Measurements from ENCODE around the gene HK1. TPM values are rescaled to one million over a fixed set of nuclear protein-coding genes. Genes with fewer than 3 reads are reported as not detected.

The HK1 gene
- total RNA-seq, 1 donor from 2014 or later: 110 TPM

DNA sequence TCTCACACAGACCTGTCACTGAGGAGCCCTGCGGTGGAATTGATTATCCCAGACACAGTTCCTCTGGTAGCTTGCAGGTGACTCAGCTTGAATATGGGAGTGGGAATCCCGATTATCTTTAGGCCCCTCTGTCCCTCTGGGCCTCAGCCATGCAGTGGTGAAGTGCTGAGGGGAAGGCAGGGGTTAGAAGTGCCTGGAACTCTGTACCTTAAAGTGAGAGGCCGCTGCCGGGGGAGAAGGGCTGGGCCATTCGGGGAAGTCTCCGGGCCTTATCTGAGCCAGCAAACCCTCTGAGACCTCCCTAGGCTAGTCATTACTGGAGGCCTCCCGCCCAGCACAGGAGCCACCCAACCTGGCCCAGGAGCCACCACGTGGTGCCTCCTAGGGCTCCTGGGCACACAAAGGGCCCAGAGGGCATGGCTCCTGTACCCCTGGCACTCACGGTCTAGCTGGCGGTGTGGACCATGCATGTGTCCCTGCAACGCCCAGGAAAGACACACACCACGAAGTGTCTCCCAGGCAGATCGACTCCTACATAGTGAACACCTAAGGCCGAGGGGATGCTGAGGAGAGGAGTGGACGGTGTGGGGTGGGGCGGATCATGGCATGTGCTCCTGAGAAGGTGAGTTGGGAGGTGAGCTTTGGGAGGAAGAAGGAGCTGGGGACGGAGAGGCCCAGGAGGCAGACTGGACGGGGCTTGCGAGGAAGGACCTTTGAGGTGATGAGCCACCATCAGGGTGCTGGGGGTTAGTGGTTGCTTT, 56.2 kb downstream of the HK1 start:
- Mint-ChIP-seq H3K4me3 (ENCODE audit: unreplicated experiment) (no peak overlapping the region), H3K36me3 (ENCODE audit: low read depth) (peaks cover 2% of the 10 kb centered on the region), H3K4me1 (ENCODE audit: low read depth) (peaks cover 77% of the 10 kb centered on the region), H3K27me3 (ENCODE audit: low read depth) (no peaks in the 10 kb centered on the region), H3K9me3 (ENCODE audit: low read depth) (no peaks in the 10 kb centered on the region), H3K27ac (ENCODE audit: unreplicated experiment) (peak overlapping the region; percentile 92)
- TF ChIP-seq, protein P1, sequence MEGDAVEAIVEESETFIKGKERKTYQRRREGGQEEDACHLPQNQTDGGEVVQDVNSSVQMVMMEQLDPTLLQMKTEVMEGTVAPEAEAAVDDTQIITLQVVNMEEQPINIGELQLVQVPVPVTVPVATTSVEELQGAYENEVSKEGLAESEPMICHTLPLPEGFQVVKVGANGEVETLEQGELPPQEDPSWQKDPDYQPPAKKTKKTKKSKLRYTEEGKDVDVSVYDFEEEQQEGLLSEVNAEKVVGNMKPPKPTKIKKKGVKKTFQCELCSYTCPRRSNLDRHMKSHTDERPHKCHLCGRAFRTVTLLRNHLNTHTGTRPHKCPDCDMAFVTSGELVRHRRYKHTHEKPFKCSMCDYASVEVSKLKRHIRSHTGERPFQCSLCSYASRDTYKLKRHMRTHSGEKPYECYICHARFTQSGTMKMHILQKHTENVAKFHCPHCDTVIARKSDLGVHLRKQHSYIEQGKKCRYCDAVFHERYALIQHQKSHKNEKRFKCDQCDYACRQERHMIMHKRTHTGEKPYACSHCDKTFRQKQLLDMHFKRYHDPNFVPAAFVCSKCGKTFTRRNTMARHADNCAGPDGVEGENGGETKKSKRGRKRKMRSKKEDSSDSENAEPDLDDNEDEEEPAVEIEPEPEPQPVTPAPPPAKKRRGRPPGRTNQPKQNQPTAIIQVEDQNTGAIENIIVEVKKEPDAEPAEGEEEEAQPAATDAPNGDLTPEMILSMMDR (IDR thresholded peaks at IDR 0.05): no peak
- DNase-seq (ENCODE audit: low spot score): no peak

DNA sequence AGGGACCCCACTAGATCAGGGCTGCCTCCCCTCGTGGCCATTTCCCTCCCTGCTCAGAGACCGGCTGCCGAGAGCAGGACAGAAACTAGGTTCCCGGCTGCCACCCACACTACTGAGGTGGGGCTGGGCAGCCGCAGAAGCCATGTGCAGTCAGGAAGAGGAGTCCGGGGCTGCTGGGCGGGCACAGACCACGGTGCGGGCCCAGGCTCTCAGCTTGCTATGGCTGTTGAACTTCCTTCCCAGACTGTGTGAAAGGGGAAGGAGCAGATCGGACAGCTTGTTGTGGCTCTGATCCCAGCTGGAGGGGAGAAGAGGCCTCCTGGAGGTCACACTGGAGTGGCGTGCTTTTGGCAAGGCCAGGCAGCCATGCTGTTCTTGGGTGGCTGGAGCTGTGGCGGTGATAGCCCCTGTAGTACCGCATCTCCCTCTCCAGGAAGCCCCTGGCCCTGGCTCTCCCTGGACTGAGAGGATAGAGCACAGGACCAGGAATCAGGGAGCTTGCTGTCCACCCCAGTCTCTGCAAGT, 56.8 kb downstream of the HK1 start:
- no peaks in the 10 kb centered on the region for H3K36me3 Mint-ChIP-seq (ENCODE audit: low read depth)
- peaks cover 77% of the 10 kb centered on the region for H3K4me1 Mint-ChIP-seq (ENCODE audit: low read depth)
- no peaks in the 10 kb centered on the region for H3K27me3 Mint-ChIP-seq (ENCODE audit: low read depth)
- peak overlapping the region; percentile 92 for H3K27ac Mint-ChIP-seq (ENCODE audit: unreplicated experiment)
- no peaks in the 10 kb centered on the region for H3K9me3 Mint-ChIP-seq (ENCODE audit: low read depth)
- H3K4me3 Mint-ChIP-seq (ENCODE audit: unreplicated experiment): no peak overlapping the region
- TF ChIP-seq, protein P1 (IDR thresholded peaks at IDR 0.05): no peak
- no peak for DNase-seq (ENCODE audit: low spot score)

DNA sequence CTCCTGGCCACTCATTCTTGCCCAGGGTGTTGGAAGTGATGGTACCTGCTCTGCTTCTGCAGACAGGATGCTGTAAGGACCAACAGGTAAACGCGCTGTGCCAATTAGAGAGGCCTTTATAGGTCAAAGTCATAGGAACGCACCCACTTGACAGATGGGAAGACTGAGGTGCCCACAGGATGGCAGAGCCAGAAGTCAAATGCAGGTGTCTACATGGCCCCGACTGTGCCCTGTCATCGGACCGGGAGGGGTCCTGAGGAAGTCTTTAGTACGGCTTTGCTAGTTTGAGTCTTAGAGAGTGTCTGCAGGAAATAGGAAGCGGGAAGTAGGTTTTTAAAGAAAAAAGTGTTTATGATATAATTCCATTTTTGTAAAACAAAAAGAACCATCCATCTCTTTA, 57.3 kb downstream of the HK1 start:
- H3K27me3 Mint-ChIP-seq (ENCODE audit: low read depth): no peaks in the 10 kb centered on the region
- DNase-seq (ENCODE audit: low spot score): no peak
- no peaks in the 10 kb centered on the region for H3K9me3 Mint-ChIP-seq (ENCODE audit: low read depth)
- H3K4me1 Mint-ChIP-seq (ENCODE audit: low read depth): peaks cover 73% of the 10 kb centered on the region
- TF ChIP-seq, protein P1 (IDR thresholded peaks at IDR 0.05): no peak
- no peaks in the 10 kb centered on the region for H3K36me3 Mint-ChIP-seq (ENCODE audit: low read depth)
- no peak overlapping the region for H3K4me3 Mint-ChIP-seq (ENCODE audit: unreplicated experiment)
- peak overlapping the region; percentile 92 for H3K27ac Mint-ChIP-seq (ENCODE audit: unreplicated experiment)

DNA sequence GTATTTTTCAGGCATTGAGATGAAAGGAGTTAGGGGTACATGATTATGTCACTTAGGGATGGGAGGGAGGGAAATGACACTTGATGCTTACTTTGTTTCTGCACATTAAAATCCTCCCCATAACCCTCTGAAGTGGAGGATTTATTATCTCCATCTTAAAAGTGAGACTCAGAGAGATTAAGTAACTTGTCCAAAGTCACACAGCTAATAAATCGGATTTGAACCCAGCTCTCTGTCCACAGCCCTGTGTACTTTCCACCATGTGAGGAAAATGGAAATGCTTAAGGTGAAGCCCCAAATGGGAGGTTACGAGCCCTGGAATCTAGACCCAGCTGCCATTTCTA, 58.6 kb downstream of the HK1 start:
- no peak overlapping the region for H3K4me3 Mint-ChIP-seq (ENCODE audit: unreplicated experiment)
- no peak for DNase-seq (ENCODE audit: low spot score)
- H3K4me1 Mint-ChIP-seq (ENCODE audit: low read depth): peaks cover 76% of the 10 kb centered on the region
- TF ChIP-seq, protein P1 (IDR thresholded peaks at IDR 0.05): no peak
- no peaks in the 10 kb centered on the region for H3K27me3 Mint-ChIP-seq (ENCODE audit: low read depth)
- peak overlapping the region; percentile 27 for H3K27ac Mint-ChIP-seq (ENCODE audit: unreplicated experiment)
- no peaks in the 10 kb centered on the region for H3K9me3 Mint-ChIP-seq (ENCODE audit: low read depth)
- H3K36me3 Mint-ChIP-seq (ENCODE audit: low read depth): no peaks in the 10 kb centered on the region

DNA sequence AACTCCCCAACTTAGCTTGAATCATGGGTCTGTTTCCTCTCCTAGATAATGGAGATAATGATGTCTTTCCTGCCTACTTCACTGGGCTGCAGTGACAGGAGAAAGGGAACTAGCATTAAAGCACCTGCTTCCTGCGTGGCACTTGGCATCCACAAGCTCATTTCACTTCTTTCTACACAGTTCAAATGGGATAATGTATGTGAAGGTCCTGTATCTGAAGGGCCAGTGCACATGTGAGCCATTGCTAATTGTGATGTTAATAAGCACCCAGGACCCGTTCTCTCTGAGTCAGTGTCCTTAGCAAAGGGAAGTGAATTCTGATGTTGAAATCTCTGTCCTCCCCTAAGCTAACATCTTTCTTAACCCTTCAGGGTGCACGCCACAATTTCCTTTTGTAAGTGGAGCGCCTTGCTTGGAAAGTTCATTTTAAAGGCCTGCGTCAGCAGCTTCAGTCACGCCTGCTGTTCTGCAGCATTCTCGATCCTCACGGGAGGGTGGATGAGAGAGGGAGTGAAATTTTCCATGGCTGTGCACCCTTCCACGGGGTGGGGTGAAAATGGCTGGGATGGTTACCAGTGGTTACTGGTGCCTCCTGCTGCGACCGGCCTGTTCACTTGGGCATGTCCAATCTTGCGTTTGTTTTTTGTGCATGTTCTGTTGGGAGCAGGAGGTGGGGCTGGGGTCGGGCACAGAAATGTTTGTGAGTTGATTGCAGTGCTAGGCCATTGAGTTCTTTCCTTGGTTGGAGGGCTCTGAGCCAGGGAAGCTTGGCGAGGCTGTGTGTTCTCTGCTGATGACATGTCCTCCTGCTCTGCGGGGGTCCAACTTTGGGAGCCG, 59.2 kb downstream of the HK1 start:
- Mint-ChIP-seq H3K27ac (ENCODE audit: unreplicated experiment) (peak overlapping the region; percentile 80), H3K36me3 (ENCODE audit: low read depth) (no peaks in the 10 kb centered on the region), H3K4me1 (ENCODE audit: low read depth) (peaks cover 70% of the 10 kb centered on the region), H3K27me3 (ENCODE audit: low read depth) (no peaks in the 10 kb centered on the region), H3K9me3 (ENCODE audit: low read depth) (no peaks in the 10 kb centered on the region), H3K4me3 (ENCODE audit: unreplicated experiment) (peak overlapping the region; percentile 14)
- TF ChIP-seq, protein P1 (IDR thresholded peaks at IDR 0.05): no peak
- DNase-seq (ENCODE audit: low spot score): no peak

All from chondrocyte (in vitro differentiated cells).